ENCODE measurements around the gene AP2B1. TPM values are rescaled to one million over a fixed set of nuclear protein-coding genes. Genes with fewer than 3 reads are reported as not detected.
"Not testable (repeated sequence)": the region's sequence is repeated elsewhere in the genome, so short reads cannot be mapped to it uniquely, and the experiment has no call there.

The AP2B1 gene
- polyA plus RNA-seq, 10 donors = 72.0 to 89.4 (median 83.2) TPM

DNA sequence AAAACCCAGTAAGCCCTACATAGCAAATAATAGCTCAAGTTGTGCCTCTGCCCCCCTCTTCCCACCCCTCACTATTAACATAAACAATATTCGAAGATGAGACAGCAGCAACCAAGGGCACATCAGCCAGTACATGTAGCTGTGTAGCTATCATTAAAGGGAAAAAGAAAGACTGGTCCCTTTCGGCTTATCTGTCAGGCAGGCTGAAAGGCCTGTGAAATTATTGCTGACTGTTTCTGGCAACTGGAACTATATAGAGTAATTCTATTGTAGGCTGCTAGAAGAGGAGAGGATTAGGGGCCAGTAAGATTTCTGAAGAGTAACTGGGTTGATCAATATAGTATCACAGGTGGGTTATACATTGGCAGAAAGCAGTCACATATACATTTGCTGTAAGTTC lies 107.8 kb downstream of the AP2B1 start:
- no peak for DNase-seq

- DNase-seq = no peak
Observed at GRCh38 chr17:35695613-35696012, 108.5 kb downstream of the AP2B1 start.

DNA sequence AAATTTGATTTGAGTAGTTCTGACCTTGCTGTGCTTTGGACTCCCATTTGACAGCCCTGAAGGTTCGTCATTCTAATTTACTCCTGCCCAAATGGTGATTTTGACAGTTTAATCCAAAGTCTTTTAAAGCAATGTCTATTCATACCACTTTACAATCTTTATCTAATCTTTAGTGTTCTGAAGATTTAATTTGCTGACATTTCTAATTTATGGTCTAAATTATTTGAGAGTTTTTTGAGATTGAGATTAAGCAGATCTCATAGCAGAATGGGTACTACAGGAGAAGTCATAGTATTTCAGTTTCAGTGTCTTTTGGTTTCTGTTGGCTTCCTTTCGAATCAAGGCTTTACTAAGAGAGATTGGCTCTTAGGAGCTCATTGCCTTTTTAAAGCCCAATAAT lies 111.7 kb downstream of the AP2B1 start:
- DNase-seq = no peak

DNA sequence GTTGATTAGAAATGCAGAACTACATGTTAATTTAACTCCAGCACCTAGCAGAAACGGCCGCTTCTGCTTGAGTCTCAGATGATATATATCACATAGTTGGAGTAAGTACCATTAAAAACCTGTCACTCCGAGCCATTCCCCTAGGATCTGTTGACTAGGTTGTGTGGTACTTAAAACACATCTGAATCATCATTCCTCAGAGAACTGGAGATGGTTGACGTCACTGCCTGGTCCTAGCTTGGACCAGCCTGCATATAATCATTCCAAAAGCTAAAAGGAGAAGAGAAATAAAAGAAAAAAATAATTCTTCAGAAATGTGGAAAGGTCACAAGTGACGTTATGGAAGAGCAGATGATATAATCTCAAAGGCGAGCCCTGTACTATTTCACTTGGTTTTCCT lies 113.0 kb downstream of the AP2B1 start:
- no peak for DNase-seq

DNA sequence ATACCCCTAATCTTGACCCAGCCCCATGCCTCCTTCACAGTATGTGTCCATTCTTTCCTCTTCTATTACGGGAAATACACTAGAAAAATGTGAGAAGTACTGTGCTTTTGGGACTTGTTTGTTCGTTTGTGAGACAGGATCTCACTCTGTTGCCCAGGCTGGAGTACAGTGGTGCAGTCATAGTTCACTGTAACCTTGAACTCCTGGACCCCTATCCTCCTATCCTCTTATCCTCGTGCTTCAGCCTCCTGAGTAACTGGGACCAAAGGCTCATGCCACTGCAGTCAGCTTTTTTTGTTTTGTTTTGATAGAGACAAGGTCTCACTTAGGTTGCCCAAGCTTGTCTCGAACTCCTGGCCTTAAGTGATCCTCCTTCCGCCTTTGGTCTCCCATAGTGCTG lies 114.4 kb downstream of the AP2B1 start:
- no peak for DNase-seq

DNA sequence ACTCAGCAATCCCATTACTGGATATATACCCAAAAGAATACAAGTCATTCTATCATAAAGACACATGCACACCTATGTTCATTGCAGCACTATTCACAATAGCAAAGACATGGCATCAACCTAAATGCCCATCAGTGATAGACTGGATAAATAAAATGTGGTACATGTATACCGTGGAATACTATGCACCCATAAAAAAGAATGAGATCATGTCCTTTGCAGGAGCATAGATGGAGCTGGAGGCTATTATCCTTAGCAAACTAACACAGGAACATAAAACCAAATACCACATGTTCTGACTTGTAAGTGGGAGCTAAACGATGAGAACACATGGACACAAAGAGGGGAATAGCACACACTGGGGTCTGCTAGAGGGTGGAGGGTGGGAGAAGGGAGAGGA lies 116.2 kb downstream of the AP2B1 start:
- DNase-seq = not testable (repeated sequence)

DNA sequence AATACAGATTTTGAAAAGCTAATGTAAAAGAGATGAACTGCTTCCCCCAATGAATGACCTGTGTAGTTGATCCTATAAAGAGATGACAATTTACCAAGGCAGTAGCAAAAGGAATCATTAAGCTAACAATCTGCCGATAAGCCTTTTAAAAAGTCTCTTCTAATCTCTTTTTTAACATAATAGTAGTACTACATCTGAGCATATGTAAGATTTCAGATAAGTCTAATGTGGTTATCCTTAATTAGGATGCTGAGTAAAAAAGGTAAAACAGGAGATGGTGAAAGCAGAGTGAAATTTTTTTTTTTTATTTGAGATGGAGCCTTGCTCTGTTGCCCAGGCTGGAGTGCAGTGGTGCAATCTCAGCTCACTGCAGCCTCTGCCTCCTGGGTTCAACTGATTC lies 118.1 kb downstream of the AP2B1 start:
- DNase-seq = no peak

GRCh38 chr17:35705705-35706104 lies 118.6 kb downstream of the AP2B1 start:
- DNase-seq = no peak

DNA sequence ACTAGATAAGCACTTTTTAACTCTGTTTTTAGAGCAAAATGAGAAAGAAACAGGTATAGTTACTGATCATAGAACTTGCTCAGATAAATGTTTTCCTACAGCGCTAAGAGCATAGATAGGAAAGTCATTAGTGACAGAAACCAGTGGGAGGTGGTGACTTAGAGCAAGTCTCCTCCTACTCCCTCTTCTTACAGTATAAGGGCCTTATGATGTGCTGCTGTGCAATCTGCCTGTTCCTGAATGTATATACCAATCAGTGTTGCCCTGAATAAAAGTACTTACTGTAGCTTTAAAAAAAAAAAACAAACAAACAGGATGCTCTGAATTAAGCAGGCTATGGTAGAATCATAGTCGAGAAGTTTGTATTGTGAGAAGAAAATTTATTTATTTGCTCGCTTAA lies 121.0 kb downstream of the AP2B1 start:
- DNase-seq = no peak

DNA sequence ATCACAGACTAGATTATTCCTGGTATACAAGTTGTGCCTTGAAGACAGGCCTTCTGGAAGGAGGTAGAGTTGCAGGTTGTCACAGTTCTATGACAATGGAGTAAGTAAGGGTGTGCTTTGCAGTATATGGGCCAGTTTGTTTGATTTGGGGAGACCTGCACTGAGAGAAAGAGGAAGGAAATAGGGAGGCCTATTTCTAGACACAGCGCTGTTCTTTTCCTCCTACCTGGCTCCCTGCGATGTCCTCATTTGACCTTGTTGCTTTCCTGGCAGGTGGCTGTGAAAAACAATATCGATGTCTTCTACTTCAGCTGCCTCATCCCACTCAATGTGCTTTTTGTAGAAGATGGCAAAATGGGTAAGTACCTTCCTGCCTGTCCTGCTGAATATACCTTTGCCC lies 121.8 kb downstream of the AP2B1 start:
- no peak for DNase-seq

DNA sequence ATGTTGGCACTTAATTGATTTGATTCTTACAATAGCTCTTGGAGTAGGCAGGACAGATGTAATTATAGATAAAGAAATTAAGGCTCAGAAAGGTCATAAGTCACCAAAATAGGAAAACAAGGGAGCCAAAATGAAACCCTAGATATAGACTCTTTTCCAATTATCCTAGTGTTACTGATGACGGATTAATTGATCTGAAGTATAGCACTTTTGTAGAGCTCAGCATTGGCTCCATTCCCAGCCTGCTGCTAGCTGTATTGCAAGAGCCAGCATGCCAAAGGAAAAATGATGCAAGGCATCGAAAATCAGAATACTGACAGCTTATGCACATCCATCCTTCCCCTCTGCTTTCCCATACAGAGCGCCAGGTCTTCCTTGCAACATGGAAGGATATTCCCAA lies 122.8 kb downstream of the AP2B1 start:
- DNase-seq = no peak

- no peak for DNase-seq
Observed at GRCh38 chr17:35710950-35711349, 123.8 kb downstream of the AP2B1 start.

DNA sequence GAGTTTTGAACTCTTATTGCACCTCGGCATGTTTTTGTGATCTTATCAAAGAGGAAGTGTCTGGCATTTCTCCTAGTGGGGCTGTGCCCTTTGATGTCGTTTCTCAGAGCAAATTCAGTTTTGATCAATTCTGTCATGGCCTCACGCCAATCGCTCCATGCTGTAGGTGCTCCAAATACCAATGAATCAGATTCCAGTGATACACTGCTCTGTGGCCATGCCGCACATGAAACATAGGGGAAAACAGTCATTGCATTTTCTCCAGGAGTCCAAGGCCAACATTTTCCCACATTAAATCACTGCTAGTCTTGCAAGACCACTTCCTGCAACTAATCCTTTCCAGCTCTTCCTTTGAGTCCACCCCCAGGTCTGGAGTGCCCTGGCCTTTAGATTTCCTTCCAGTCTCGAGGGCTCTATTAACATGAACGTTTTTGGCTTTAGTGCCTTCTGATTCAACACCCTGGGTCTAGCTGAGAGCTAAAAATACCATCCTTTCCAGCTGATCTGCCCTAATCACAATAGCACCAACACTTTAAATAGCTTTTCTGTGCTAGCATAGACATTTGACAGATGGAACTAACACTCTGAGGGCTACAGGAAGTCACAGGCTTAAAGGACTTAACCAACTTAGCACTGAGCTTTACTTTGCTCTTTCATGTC lies 126.1 kb downstream of the AP2B1 start:
- peak; percentile 17 to 85 (median 48) for DNase-seq

GRCh38 chr17:35714988-35715387 lies 127.9 kb downstream of the AP2B1 start:
- DNase-seq = no peak

GRCh38 chr17:35715416-35715815 lies 128.3 kb downstream of the AP2B1 start:
- DNase-seq = no peak

DNA sequence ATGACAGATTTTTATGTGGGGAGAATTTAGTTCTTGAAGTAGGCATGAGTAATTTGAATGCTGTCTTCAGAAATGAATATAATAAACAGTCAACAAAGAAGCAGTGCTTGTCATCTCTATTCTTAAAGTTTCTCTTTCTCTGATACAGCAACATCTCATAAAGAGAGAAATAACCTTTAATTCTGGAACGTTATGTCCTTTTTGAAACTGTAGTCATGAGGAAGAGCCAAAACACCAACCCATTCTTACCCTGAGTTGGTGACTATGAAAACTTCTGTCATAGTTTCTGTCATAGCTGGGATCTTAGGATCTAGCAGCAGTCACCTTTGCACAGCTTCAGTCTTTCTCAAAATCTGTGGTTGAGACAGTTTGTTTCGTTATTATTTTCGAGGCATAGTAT lies 129.1 kb downstream of the AP2B1 start:
- no peak for DNase-seq

DNA sequence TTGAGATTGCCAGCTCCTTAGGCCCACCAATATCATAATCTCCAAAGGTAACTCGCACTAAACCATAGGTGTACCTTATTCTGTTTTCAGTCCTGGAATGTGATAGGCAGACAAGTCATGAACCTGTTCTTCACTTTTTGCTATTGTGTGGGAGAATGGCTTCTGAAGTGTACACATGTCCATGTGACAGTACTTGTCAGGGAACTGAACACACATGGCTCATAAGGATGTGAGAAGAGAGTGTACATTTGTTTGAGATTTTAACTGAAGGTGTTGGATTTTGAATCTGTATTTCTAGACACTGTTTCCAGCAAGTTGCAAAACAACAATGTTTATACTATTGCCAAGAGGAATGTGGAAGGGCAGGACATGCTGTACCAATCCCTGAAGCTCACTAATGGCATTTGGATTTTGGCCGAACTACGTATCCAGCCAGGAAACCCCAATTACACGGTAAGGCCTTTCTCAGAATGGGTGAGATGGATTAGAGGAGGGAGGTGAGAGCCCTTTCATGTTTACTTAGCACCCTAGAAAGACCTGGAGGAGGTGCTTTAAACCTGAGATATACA lies 129.9 kb downstream of the AP2B1 start:
- DNase-seq = no peak

- DNase-seq = no peak
Observed at GRCh38 chr17:35717475-35717874, 130.4 kb downstream of the AP2B1 start.

GRCh38 chr17:35723735-35724134 lies 136.6 kb downstream of the AP2B1 start:
- DNase-seq = no peak

- DNase-seq = no peak
Observed at GRCh38 chr17:35725058-35725457, 137.9 kb downstream of the AP2B1 start.

GRCh38 chr17:35725802-35726126 lies 138.6 kb downstream of the AP2B1 start:
- no peak for DNase-seq

DNA sequence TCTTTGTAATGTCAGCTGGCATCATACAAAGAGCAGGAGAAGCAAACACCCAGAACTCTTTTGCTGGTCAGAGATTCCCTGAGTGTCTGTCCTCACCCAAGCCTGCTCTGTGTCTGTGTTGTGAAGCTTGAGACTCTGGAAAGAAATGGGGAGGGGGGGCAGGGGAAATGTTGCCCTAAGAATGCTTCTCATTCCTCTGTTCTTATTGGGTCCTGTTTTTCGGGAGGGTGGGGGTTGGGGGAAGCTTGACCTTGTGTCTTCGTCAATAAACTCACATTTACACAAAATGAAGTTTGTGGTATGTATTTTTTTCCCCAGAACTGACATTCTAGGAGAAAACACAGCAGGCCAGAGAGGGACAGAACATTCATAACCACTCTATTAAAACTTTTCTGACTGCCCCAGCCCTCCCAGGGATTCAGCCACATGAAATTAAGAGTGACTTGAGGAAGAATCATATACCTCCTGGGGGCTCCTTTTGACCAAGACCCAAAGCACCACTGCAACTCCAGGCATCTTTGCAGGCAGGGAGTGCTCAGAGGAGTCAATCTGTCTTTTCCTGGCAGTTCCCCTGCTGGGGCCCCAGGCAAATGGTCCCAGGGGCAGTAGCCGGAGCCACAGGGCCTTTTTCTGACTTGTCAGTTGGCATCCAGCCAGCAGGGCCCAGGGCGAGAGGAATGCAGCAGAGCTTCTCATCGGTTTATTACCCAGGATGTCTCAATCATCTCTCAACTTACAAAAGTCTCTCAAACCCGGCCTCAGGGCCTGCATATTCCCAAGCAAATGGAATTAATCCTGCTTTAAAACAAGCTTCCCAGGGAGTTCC lies 139.2 kb downstream of the AP2B1 start:
- peak; percentile 30 to 85 (median 48) for DNase-seq

GRCh38 chr17:35726953-35727460 lies 139.9 kb downstream of the AP2B1 start:
- no peak for DNase-seq

Measured in muscle of back (tissue), 11 donors.